ENCODE data around the gene CHCT1. TPM values are rescaled to one million over a fixed set of nuclear protein-coding genes. Genes with fewer than 3 reads are reported as not detected.

The CHCT1 gene
- total RNA-seq, 4 donors from 2014 or later, result not detected

DNA sequence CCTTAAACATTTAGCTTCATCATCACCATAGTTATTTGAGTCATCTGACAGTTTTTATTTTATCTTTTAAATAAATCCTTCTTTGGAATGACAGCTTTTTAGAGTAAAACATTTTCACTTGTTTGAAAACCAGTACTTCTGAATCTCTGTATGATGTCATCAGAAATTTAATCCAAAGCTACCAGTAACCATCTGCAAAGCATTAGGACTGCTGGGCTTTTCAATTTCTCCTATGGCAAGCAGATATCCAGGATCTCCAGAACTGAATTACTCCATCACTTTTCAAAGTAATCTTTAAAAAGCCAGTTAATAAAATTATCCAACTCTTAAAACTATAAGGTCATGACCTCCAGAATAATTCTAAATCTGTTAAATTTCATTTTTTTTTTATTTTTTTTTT lies 51.5 kb downstream of the CHCT1 start:
- TF ChIP-seq POLR2A (IDR thresholded peaks at IDR 0.05), result no peak
- TF ChIP-seq, protein P1, sequence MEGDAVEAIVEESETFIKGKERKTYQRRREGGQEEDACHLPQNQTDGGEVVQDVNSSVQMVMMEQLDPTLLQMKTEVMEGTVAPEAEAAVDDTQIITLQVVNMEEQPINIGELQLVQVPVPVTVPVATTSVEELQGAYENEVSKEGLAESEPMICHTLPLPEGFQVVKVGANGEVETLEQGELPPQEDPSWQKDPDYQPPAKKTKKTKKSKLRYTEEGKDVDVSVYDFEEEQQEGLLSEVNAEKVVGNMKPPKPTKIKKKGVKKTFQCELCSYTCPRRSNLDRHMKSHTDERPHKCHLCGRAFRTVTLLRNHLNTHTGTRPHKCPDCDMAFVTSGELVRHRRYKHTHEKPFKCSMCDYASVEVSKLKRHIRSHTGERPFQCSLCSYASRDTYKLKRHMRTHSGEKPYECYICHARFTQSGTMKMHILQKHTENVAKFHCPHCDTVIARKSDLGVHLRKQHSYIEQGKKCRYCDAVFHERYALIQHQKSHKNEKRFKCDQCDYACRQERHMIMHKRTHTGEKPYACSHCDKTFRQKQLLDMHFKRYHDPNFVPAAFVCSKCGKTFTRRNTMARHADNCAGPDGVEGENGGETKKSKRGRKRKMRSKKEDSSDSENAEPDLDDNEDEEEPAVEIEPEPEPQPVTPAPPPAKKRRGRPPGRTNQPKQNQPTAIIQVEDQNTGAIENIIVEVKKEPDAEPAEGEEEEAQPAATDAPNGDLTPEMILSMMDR (IDR thresholded peaks at IDR 0.05), result no peak
- H3K4me3 ChIP-seq (ENCODE audit: low read depth, poor library complexity, severe bottlenecking), result no peak overlapping the region
- intact Hi-C loops (cut with DNase I; ENCODE audit: low total_unique reads), result no loop called here
- no peak for DNase-seq (ENCODE audit: low spot score in 2 of 2)

Other genes with a start within 250 kb of the CHCT1 start
- gene USP32, start 30.4 kb upstream of the CHCT1 start, total RNA-seq, result 10 to 100 TPM; 56.3 to 72.0 (median 60.9) TPM
- gene APPBP2, start 103.8 kb downstream of the CHCT1 start, total RNA-seq, result 10 to 100 TPM; 14.8 to 21.6 (median 17.1) TPM
- 10 to 100 TPM; 10.9 to 31.1 (median 16.7) TPM for gene PPM1D, start 177.7 kb downstream of the CHCT1 start, total RNA-seq

Measured in lower leg skin (tissue), 4 donors.